Bronchial epithelial cell (primary cell): Measurements from ENCODE around the gene MOG. TPM values are rescaled to one million over a fixed set of nuclear protein-coding genes. Genes with fewer than 3 reads are reported as not detected.
A peak's percentile ranks its signal among the peaks of the same experiment; 100 is the strongest.

Experiments
- DNase-seq: peaks from one replicate; pipeline ENCODE4 v3.0.0-alpha.2; 2010; ENCODE audit warnings: low read depth
- FAIRE-seq: peaks from 2 replicates; lab custom pipeline; 2011; peaks lifted over from hg19 to GRCh38; lab: Jason Lieb, UNC
- H3K27me3 ChIP-seq: 2 replicates; pipeline ENCODE4 v1.5.1; 2011; ENCODE audit warnings: low read length; ENCODE audit not compliant: control insufficient read depth, insufficient read depth
- H3K36me3 ChIP-seq: 2 replicates; pipeline ENCODE4 v1.5.1; 2011; ENCODE audit warnings: low read length; ENCODE audit not compliant: control insufficient read depth, insufficient read depth
- H3K4me3 ChIP-seq: 2 replicates; pipeline ENCODE4 v1.5.1; 2011; ENCODE audit warnings: mild to moderate bottlenecking, low read depth, low read length, control low read depth
- CTCF ChIP-seq: IDR thresholded peaks from 2 replicates; pipeline ENCODE4 v1.5.1; 2011; ENCODE audit warnings: mild to moderate bottlenecking, moderate library complexity, low read length, control low read depth, inconsistent platforms; ENCODE audit not compliant: insufficient read depth, severe bottlenecking
- total RNA-seq: library from RNA; depleted of rRNA; stranded (reverse); fragments of >200 nt; gene quantifications from 2 replicates; pipeline ENCODE4 v1.2.1, GENCODE V29; 2014

Gene MOG
- total RNA-seq, 1 donor from 2014 or later: not detected

- no peak overlapping the region for H3K4me3 ChIP-seq
- H3K36me3 ChIP-seq: no peaks in the 10 kb centered on the region
- FAIRE-seq (no peak), DNase-seq (no peak)
- no peak for TF ChIP-seq CTCF
- H3K27me3 ChIP-seq: no peaks in the 10 kb centered on the region
Observed at GRCh38 chr6:29681811-29682210, 24.9 kb downstream of the MOG start.

GRCh38 chr6:29685718-29686326, 28.9 kb downstream of the MOG start:
- Histone ChIP-seq H3K4me3 (no peak overlapping the region), H3K27me3 (no peaks in the 10 kb centered on the region), H3K36me3 (no peaks in the 10 kb centered on the region)
- DNase-seq: peak; percentile 20
- no peak for FAIRE-seq
- TF ChIP-seq CTCF: peak; percentile 46

- peaks cover 3% of the 10 kb centered on the region for H3K27me3 ChIP-seq
- DNase-seq: no peak
- FAIRE-seq: no peak
- no peak for TF ChIP-seq CTCF
- no peak overlapping the region for H3K4me3 ChIP-seq
- no peaks in the 10 kb centered on the region for H3K36me3 ChIP-seq
Observed at GRCh38 chr6:29694637-29695036, 37.7 kb downstream of the MOG start.

- no peak for FAIRE-seq
- no peak overlapping the region for H3K4me3 ChIP-seq
- peak; percentile 84 for TF ChIP-seq CTCF
- H3K27me3 ChIP-seq: peaks cover 3% of the 10 kb centered on the region
- peak; percentile 21 for DNase-seq
- H3K36me3 ChIP-seq: no peaks in the 10 kb centered on the region
Observed at GRCh38 chr6:29696147-29697125, 39.5 kb downstream of the MOG start.

- H3K27me3 ChIP-seq: peaks cover 3% of the 10 kb centered on the region
- FAIRE-seq (no peak), DNase-seq (peak; percentile 25)
- H3K4me3 ChIP-seq: no peak overlapping the region
- no peaks in the 10 kb centered on the region for H3K36me3 ChIP-seq
- peak; percentile 97 for TF ChIP-seq CTCF
Observed at GRCh38 chr6:29702519-29703103, 45.7 kb downstream of the MOG start.
